Measurements from ENCODE around the gene NONO.

GRCh38 chrX:71241301-71241700 is 42.1 kb upstream of the NONO start:
- TF ChIP-seq CTCF (IDR thresholded peaks at IDR 0.05) (no peak), POLR2AphosphoS5 (IDR thresholded peaks at IDR 0.05) (no peak), POLR2A (IDR thresholded peaks at IDR 0.05) (no peak)
